Right atrium auricular region (tissue), 2 donors: Measurements from ENCODE around the gene GPR137. TPM values are rescaled to one million over a fixed set of nuclear protein-coding genes. Genes with fewer than 3 reads are reported as not detected.
A peak's percentile ranks its signal among the peaks of the same experiment; 100 is the strongest.

ENCODE experiments used
- DNase-seq: peaks from one replicate; pipeline ENCODE4 v3.0.0-alpha.2; 2019; ENCODE audit warnings: low spot score
- H3K27ac ChIP-seq, 2 donors: fragments of 200-600 bp; sonication (generic); 1 replicate in 1 of 2; 2 replicates in 1 of 2; pipeline ENCODE4 v1.5.1; 2016 to 2019
- H3K27me3 ChIP-seq, 2 donors: fragments of 200-600 bp; sonication (generic); one replicate each; pipeline versions ENCODE4 v1.5.1 to v1.6.0; 2017 to 2019
- H3K36me3 ChIP-seq: fragments of 200-600 bp; sonication (generic); one replicate; pipeline ENCODE4 v1.5.1; 2016
- H3K4me1 ChIP-seq, 2 donors: fragments of 200-600 bp; sonication (generic); one replicate each; pipeline versions ENCODE4 v1.5.1 to v1.6.0; 2017 to 2019
- H3K4me3 ChIP-seq, 2 donors: fragments of 200-600 bp; sonication (generic); 1 replicate in 1 of 2; 2 replicates in 1 of 2; pipeline ENCODE4 v1.5.1; 2017 to 2019; ENCODE audit warnings: mild to moderate bottlenecking in 1 of 2, moderate library complexity in 1 of 2
- H3K9me3 ChIP-seq, 2 donors: fragments of 200-600 bp; sonication (generic); one replicate each; pipeline ENCODE4 v1.5.1; 2019
- CTCF ChIP-seq, 2 donors: fragments of 200-600 bp; sonication (generic); IDR thresholded peaks; one replicate each; pipeline ENCODE4 v1.5.1; 2019; ENCODE audit warnings: antibody characterized with exemption in 2 of 2
- total RNA-seq, 2 donors: library from RNA; depleted of rRNA; stranded (reverse); fragments of >200 nt; gene quantifications; one replicate each; pipeline ENCODE4 v1.1.0, GENCODE V29; 2016

Gene GPR137
- total RNA-seq, 2 donors from 2014 or later: 22.1 to 23.5 TPM

- Histone ChIP-seq H3K4me1 (peaks cover 0 to 54% of the 10 kb centered on the region in 2 donors), H3K36me3 (peaks cover 10% of the 10 kb centered on the region), H3K4me3 (peak overlapping the region; percentile 56 to 74), H3K27ac (peak overlapping the region; percentile 87 to 95), H3K27me3 (no peaks in the 10 kb centered on the region), H3K9me3 (no peaks in the 10 kb centered on the region)
- DNase-seq: no peak
- TF ChIP-seq CTCF (IDR thresholded peaks at IDR 0.05): no peak
Measured at GRCh38 chr11:64247729-64248531, 37.7 kb upstream of the GPR137 start.

- H3K27ac ChIP-seq: no peak overlapping the region
- H3K9me3 ChIP-seq: no peaks in the 10 kb centered on the region
- no peak for TF ChIP-seq CTCF (IDR thresholded peaks at IDR 0.05)
- H3K36me3 ChIP-seq: peaks cover 9% of the 10 kb centered on the region
- DNase-seq: no peak
- H3K27me3 ChIP-seq: no peaks in the 10 kb centered on the region
- peaks cover 0 to 57% of the 10 kb centered on the region in 2 donors for H3K4me1 ChIP-seq
- H3K4me3 ChIP-seq: no peak overlapping the region
Measured at GRCh38 chr11:64248578-64248977, 37.1 kb upstream of the GPR137 start.

GRCh38 chr11:64249038-64249437, 36.6 kb upstream of the GPR137 start:
- Histone ChIP-seq H3K36me3 (peaks cover 5% of the 10 kb centered on the region), H3K4me3 (no peak overlapping the region), H3K9me3 (no peaks in the 10 kb centered on the region), H3K27me3 (no peaks in the 10 kb centered on the region), H3K4me1 (peaks cover 0 to 60% of the 10 kb centered on the region in 2 donors), H3K27ac (no peak overlapping the region)
- TF ChIP-seq CTCF (IDR thresholded peaks at IDR 0.05): no peak
- no peak for DNase-seq

GRCh38 chr11:64249563-64250414, 35.9 kb upstream of the GPR137 start:
- no peak for TF ChIP-seq CTCF (IDR thresholded peaks at IDR 0.05)
- peaks cover 5% of the 10 kb centered on the region for H3K36me3 ChIP-seq
- no peaks in the 10 kb centered on the region for H3K9me3 ChIP-seq
- no peak overlapping the region for H3K27ac ChIP-seq
- H3K27me3 ChIP-seq: no peaks in the 10 kb centered on the region
- no peak overlapping the region for H3K4me3 ChIP-seq
- peaks cover 0 to 59% of the 10 kb centered on the region in 2 donors for H3K4me1 ChIP-seq
- no peak for DNase-seq

- H3K4me1 ChIP-seq: peaks cover 0 to 51% of the 10 kb centered on the region in 2 donors
Measured at GRCh38 chr11:64250415-64251015, 35.1 kb upstream of the GPR137 start.

More at GRCh38 chr11:64250415-64251015, 35.1 kb upstream of the GPR137 start:
- Histone ChIP-seq H3K4me3 (peak overlapping the region; percentile 43 to 83), H3K36me3 (peaks cover 8% of the 10 kb centered on the region), H3K9me3 (no peaks in the 10 kb centered on the region), H3K27me3 (no peaks in the 10 kb centered on the region), H3K27ac (peak overlapping the region in 1 of 2 donors; percentile 56)
- TF ChIP-seq CTCF (IDR thresholded peaks at IDR 0.05): no peak
- no peak for DNase-seq
